ENCODE results near the gene TMEM106C.

Gene TMEM106C

DNA sequence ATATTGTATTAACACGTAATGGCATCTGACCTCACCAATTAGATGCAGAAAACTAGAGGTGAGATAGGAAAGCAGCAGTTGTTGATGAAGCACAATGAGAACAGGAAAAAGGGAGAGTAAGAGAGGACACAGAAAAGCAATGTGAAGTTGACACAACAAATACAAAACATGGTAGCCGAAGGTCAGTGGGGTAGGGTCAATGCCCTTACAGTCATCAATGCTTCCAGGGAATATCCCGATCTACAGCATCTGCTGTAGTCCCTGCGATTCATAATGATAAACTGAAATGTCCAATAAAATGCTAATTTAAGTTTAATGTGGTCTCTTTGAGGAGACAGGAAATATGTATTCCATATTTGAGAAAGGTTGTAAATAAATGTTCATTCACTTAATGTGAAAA, 43.8 kb downstream of the TMEM106C start:
- no peak overlapping the region for H3K4me3 ChIP-seq (ENCODE audit: low read depth, low read length)
- DNase-seq (ENCODE audit: low read depth), result no peak

DNA sequence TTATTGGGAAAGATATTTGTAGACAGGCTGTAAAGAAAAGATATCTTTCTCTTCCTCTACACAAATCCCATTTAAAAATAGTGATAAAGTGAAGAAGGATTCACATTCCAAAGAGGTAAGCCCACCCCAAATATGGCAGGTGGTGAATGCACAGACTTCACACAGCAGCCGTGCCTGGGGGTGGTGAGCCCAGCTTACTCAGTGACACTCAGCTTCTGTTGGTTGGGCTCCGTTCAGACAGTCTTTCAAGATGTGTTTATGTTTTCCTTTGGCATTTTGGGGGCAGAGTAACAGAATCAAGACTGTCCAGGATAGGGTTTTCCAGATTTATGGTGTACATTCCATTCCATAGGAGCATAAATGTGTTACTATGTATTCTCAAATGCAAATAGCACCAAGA, 45.0 kb downstream of the TMEM106C start:
- no peak overlapping the region for H3K4me3 ChIP-seq (ENCODE audit: low read depth, low read length)
- no peak for DNase-seq (ENCODE audit: low read depth)

GRCh38 chr12:48008950-48009349, 45.6 kb downstream of the TMEM106C start:
- no peak for DNase-seq (ENCODE audit: low read depth)
- H3K4me3 ChIP-seq (ENCODE audit: low read depth, low read length), result no peak overlapping the region

GRCh38 chr12:48009471-48009870, 46.1 kb downstream of the TMEM106C start:
- no peak for DNase-seq (ENCODE audit: low read depth)
- H3K4me3 ChIP-seq (ENCODE audit: low read depth, low read length), result no peak overlapping the region

DNA sequence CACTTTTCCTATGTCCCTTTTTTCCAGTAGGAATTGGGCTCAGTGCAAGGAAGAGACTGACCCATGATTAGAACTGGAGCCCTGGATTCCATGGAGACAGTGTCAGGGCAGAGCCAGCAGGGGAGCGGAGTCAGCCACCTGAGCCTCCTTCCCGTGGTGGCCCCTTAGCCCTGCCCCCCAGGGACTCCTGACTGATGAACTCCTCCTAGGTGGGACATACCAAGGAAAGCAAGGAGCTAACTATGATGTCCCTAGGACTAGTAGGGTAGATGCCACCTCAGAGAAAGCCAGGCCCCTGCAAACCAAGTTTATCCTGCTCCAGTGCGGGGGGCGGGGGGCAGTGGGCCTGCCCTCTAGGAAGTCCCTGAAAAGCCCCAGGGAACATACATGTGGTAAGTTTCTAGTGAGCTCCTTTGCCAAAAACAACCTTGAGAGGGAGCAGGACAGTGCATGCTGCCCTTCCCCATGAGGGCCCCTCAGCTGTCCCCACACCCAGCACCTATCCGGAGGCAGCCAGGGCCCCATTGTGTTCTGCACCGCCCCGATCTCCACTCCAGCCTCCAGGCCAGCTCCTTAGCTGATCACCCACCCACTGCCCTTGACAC, 47.1 kb downstream of the TMEM106C start:
- H3K4me3 ChIP-seq (ENCODE audit: low read depth, low read length), result no peak overlapping the region
- DNase-seq (ENCODE audit: low read depth), result no peak

GRCh38 chr12:48012070-48012469, 48.7 kb downstream of the TMEM106C start:
- H3K4me3 ChIP-seq (ENCODE audit: low read depth, low read length), result no peak overlapping the region
- no peak for DNase-seq (ENCODE audit: low read depth)

GRCh38 chr12:48013287-48013686, 49.9 kb downstream of the TMEM106C start:
- no peak overlapping the region for H3K4me3 ChIP-seq (ENCODE audit: low read depth, low read length)
- DNase-seq (ENCODE audit: low read depth), result no peak

GRCh38 chr12:48015129-48015528, 51.7 kb downstream of the TMEM106C start:
- no peak for DNase-seq (ENCODE audit: low read depth)
- H3K4me3 ChIP-seq (ENCODE audit: low read depth, low read length), result no peak overlapping the region

DNA sequence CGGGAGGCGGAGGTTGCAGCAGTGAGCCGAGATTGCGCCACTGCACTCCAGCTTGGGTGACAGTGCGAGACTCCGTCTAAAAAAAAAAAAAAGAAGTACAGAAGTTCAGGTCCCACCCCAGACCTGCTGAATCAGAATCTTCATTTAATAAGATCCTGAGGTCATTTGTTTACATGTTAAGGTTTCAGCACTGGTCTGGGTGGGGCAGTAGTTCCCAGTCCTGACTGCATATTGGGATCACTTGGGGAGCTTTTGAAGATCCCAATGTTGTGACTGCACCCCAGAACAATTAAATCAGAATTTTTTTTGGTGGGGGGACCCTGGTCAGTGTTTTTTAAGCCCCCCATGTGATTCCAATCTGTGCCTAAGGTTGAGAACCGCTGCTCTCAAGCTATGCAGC, 52.6 kb downstream of the TMEM106C start:
- DNase-seq (ENCODE audit: low read depth), result no peak
- no peak overlapping the region for H3K4me3 ChIP-seq (ENCODE audit: low read depth, low read length)

- DNase-seq (ENCODE audit: low read depth), result no peak
Observed at GRCh38 chr12:48016373-48017020, 53.1 kb downstream of the TMEM106C start.

GRCh38 chr12:48017496-48017895, 54.1 kb downstream of the TMEM106C start:
- no peak for DNase-seq (ENCODE audit: low read depth)

More at GRCh38 chr12:48016373-48017020, 53.1 kb downstream of the TMEM106C start:
- no peak overlapping the region for H3K4me3 ChIP-seq (ENCODE audit: low read depth, low read length)

GRCh38 chr12:48017921-48018617, 54.7 kb downstream of the TMEM106C start:
- DNase-seq (ENCODE audit: low read depth), result no peak
- no peak overlapping the region for H3K4me3 ChIP-seq (ENCODE audit: low read depth, low read length)

More at GRCh38 chr12:48017496-48017895, 54.1 kb downstream of the TMEM106C start:
- no peak overlapping the region for H3K4me3 ChIP-seq (ENCODE audit: low read depth, low read length)
